Stomach (tissue), 4 donors: ENCODE data around the gene COL23A1.

Experiments used
- CTCF ChIP-seq, 7 experiments: fragments of 450-650 bp in 4 of 7; fragments of 200-600 bp in 3 of 7; sonication (generic) in 3 of 7; IDR thresholded peaks; one replicate each; pipeline ENCODE4 v1.5.1; 2016 to 2019; ENCODE audit warnings: antibody characterized with exemption in 7 of 7, control low read depth in 2 of 7, mild to moderate bottlenecking in 1 of 7
- EP300 ChIP-seq: sonication (generic); formaldehyde crosslinking; IDR thresholded peaks from one replicate; pipeline ENCODE4 v1.6.1; 2017; ENCODE audit warnings: antibody characterized with exemption
- POLR2A ChIP-seq, 4 donors: fragments of 450-650 bp; IDR thresholded peaks; one replicate each; pipeline ENCODE4 v1.6.1; 2016; ENCODE audit warnings: antibody characterized with exemption in 4 of 4, control low read depth in 2 of 4, mild to moderate bottlenecking in 1 of 4, moderate library complexity in 1 of 4

GRCh38 chr5:178274781-178275537 lies 315.2 kb downstream of the COL23A1 start:
- TF ChIP-seq CTCF (IDR thresholded peaks at IDR 0.05) (no peak), POLR2A (IDR thresholded peaks at IDR 0.05) (no peak), EP300 (no peak)
